ENCODE data around the gene TCF23.

Gene TCF23

DNA sequence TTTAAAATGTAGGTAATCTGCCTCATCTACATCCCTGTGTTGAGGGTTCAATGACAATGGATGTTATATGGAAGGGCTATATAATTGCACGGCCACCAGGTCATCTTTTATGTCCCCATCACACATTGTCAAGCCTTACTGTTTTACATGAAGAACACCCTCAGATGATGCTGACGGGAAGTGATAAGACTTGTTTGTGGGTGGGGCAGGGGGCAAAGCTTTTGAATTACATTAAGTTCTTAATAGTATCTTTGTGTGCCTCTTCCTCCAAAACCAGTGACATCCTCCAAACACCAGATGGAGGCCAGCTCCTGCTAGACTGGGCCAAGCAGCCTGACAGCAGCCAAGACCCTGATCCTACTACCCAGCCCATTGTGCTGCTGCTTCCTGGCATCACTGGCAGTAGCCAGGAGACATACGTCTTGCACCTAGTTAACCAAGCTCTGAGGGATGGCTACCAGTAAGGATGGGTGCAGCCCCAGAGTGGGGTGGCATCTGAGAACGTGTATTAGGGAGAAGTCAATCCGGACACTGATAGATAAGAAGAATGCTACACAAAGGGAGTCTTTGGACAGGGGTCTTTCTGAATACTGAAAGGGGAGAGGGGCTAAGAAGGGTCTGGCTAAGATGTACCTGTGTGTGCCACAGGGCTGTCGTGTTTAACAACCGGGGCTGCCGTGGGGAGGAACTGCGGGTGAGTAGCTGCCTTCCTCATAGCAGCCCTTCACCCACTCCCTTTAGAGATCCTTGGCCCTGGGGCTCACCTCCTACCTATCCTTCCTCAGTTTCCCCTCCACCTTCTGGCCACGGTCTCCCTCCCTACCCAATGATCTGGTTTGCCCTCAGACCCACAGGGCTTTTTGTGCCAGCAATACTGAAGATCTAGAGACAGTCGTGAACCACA lies 19.9 kb upstream of the TCF23 start:
- no peak for DNase-seq

- no peak for DNase-seq
Measured at GRCh38 chr2:27130396-27130795, 18.4 kb upstream of the TCF23 start.

GRCh38 chr2:27131429-27131828 lies 17.4 kb upstream of the TCF23 start:
- no peak for DNase-seq

DNA sequence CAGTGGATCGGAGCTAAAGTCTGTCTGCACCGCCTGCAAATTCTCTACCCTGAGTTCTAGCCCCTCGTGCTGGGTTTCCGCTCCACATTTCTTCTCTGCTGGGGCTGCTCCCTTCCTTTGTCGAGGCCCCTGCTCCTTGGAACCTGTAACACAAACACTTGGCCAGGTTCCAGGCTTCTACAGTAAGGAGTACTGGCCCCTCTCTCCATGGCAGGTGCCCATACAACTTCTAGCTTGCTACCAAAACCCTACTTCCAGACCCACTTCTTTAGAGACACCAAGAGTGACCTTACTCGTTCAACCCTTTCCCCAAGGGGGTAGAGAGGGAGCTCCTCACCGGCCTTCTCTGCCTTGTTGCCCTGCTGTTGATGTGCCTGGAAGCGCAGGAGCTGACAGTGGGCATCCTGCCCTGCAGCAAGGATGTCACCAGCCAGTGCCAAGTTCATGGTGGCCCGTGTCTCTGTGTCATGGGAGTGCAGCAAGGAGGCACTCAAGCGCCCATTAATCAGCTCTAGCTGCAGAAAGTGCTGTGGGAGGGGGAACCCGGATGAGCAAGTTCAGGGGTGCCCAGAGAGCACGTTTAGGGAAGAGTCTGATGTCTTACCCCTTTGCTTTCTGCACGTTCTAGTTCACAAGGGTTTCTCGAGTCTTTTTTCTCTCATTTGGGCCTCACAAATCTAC lies 15.5 kb upstream of the TCF23 start:
- no peak for DNase-seq

- DNase-seq, result peak; percentile 90
Measured at GRCh38 chr2:27133905-27134780, 14.7 kb upstream of the TCF23 start, which contains the start of gene PREB. PREB (minus strand) TSS chr2:27134636; CDS start chr2:27134421, 215 bp downstream.

- no peak for DNase-seq
Measured at GRCh38 chr2:27134781-27135477, 13.9 kb upstream of the TCF23 start.

GRCh38 chr2:27135478-27135955 lies 13.3 kb upstream of the TCF23 start:
- no peak for DNase-seq

- no peak for DNase-seq
Measured at GRCh38 chr2:27136751-27137150, 12.1 kb upstream of the TCF23 start.

- no peak for DNase-seq
Measured at GRCh38 chr2:27137322-27137935, 11.4 kb upstream of the TCF23 start.

GRCh38 chr2:27138111-27138510 lies 10.7 kb upstream of the TCF23 start:
- DNase-seq, result no peak

- DNase-seq, result no peak
Measured at GRCh38 chr2:27139310-27139709, 9.5 kb upstream of the TCF23 start, which contains the start of gene PRR30. PRR30 (minus strand) TSS chr2:27139410; CDS start chr2:27138329, 1,081 bp downstream.

- no peak for DNase-seq
Measured at GRCh38 chr2:27143285-27143684, 5.5 kb upstream of the TCF23 start.

DNA sequence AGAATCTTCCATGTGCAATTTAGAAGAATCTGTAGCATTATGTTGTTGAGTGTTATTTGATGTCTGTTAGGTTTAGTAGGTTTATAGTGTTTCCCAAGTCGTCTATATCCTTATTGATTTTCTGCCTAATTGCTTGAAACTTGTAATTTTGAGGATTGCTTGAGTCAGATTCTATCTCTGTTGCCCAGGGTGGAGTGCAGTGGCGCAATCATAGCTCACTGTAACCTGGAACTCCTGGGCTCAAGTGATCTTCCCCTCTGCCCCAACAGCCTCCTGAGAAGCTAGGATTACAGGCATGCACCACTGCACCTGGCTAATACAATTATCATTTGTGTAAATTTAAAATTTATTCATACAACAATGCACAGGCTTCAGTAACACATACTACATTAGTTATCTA lies 3.1 kb upstream of the TCF23 start:
- DNase-seq, result no peak

DNA sequence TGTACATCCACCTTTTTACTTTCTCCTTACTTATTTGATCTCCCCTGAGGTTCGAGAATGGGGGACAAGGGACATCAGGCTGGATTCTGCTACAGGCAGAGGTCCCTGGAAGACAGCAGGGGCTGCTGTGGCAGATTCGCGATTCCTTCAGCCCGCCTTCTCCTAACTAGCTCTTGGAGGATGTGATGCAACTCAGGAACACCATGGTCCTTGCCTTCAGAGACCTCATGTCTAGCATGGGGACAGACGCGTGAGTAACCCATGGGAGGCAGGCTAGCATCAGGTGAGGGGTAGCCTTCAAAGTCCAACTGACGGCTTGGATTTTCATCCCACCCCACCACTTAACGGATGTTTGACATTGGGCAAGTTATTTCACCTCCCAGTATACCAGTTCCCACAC lies 869 bp upstream of the TCF23 start:
- no peak for DNase-seq

DNA sequence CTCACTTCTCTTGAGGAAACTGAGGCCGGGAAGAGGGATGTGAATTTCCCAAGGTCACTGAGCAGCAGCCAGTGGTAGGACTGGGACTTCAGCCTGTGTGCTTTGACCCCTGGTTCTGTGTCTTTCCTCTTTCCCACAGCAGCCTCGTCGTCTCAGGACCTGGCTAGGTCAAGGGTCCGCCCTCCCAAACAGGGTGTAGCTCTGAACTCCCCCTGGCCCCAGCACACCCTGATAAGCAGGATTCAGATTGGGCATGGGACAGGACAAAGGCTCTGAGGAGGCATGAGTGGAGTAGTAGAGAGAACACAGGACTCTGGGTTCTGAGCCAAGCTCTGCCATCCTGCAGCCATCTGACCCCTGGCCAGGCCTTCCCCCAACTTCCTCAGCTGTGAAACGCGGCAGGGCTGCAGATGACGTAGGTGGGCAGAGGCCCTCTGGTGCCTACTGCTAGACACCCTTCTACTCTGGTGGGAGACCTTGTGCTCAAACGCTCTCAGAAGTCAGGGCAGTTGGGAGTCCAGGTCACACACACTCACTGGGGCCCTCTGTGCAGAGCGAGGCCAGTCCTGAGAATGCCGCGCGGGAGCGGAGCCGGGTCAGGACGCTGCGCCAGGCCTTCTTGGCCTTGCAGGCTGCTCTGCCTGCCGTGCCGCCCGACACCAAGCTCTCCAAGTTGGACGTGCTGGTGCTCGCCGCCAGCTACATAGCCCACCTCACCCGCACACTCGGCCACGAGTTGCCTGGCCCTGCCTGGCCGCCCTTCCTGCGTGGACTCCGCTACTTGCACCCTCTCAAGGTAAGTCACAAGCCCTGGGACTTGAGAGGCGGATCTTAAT lies 984 bp downstream of the TCF23 start:
- no peak for DNase-seq

GRCh38 chr2:27150639-27151230 lies 1.9 kb downstream of the TCF23 start:
- no peak for DNase-seq

- DNase-seq, result no peak
Measured at GRCh38 chr2:27152102-27152795, 3.4 kb downstream of the TCF23 start.

- no peak for DNase-seq
Measured at GRCh38 chr2:27152796-27153464, 4.1 kb downstream of the TCF23 start.

- DNase-seq, result no peak
Measured at GRCh38 chr2:27154488-27154887, 5.7 kb downstream of the TCF23 start.

All from NCI-H1092 (cell line).